ENCODE measurements around the gene POLR2J.
"Not testable (repeated sequence)": the region's sequence is repeated elsewhere in the genome, so short reads cannot be mapped to it uniquely, and the experiment has no call there.

- not testable (repeated sequence) for TF ChIP-seq EZH2 (IDR thresholded peaks at IDR 0.05; ENCODE audit: low read depth); CTCF (conservative IDR thresholded peaks at IDR 0.05)
These were observed 11.9 kb upstream of the POLR2J start for GRCh38 chr7:102490529-102491075.
